Stimulated activated CD8-positive, alpha-beta memory T cell treated with anti-CD3 and anti-CD28 coated beads, Interleukin-12 subunit alpha, Interleukin-12 subunit beta, amount 100 ng/mL, for 1 hour (primary cell): Measurements from ENCODE around the gene GIMAP4.
"Not testable (repeated sequence)": the region's sequence is repeated elsewhere in the genome, so short reads cannot be mapped to it uniquely, and the experiment has no call there.

Experiments used
- DNase-seq: peaks from one replicate; pipeline ENCODE4 v3.0.0-alpha.2; 2020; ENCODE audit warnings: low read depth

Gene GIMAP4

DNA sequence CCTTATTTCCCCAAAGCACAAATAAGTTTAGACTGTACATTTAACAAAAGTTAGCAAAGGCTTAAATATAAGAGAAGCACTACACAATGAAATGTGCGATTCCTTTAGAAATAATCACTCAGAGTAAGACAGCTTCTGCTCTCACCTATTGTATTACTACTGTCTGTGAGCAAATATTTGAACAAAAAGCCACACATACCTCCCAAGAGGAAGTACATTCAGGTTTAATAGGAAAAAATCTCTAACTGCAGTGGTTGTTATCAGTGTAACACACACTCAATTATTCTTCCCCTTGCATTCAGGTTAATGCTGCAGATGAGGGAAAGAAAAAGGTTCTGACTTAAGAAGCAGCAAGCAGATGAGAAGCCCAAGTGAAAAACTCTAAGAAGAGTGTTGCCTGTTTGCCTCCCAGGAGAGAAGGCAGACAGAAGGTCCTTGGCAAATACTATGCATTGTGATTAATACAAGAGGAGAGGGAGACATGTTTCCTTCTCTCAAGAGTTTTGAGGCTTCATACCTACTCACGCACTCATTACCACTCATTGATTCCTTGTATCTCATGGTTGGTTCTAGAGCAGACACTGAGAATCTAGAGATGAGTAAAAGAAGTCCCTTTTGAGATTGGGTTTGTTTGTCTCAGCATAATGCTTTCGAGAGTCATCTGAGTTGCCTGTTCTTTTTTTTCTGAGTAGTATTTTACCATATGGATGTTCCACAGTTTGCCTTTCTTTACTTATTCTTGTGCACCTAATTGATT, 13.6 kb downstream of the GIMAP4 start:
- DNase-seq = no peak

DNA sequence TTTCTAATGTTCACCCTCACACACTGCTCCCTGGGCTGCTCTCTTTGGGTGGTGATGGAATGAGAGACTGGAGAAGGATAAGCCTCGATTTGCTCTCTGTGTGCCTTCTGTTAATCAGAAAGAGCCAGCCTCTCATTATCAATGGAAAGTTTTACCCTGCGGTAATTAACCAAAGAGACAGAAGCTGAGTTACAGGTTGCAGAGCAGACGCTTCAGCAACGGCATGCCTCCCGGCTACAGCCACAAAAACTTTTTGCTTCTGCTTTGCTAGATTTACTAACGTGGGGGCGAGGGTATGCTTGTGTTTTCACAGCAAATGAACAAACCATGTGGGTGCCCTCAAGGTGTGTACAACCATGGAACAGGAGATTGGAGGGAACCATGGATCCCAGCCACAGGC, 18.0 kb downstream of the GIMAP4 start:
- DNase-seq = no peak

DNA sequence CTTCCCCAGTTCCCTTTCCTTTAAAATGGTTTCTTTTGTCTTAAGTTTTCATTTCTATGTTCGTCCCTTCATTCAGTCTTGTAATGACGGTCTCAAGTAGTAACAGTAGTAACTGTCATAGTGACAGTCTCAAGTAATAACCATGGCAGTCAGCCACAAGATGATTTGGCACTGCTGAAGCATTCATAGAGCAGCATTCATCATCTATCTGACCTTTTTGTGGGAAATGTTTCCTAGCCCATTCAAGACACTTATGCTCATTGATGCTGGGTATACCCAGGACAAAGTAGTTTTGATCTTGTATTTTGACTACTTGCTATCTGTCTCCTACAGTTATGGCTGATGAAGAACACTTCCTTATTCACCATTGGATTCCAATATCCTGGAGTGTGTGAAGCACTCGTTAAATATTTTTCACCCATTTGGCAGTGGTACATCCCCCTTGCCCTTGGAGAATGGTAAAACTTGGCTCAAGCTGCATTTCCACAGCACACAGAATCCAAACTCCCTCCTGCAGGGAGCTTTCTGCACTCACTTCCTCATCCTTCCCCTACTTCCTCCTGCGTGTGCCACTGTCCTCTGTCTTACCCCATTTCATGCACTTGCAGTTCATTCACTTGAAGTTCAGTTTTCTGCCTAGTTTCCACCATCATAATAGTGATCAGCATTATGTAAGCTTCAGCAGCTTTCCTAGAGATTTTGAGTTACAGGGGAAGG, 19.0 kb downstream of the GIMAP4 start:
- no peak for DNase-seq

DNA sequence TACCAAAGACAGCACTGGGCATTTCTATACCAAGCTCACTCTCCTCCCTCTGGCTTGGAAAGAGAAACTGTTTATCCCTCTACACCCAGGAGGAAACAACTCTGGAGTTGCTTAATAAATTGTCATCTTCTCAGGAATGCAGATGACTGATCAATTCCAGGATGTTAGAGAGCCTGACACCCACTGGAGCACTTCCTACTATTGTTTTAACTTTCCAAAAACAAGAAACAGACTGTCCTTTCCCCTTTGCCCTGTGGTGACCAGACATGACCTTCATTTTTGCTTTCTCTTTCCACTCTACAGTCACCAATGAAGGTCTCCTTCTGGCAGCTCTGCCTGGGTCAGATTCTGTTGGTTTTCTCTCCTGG, 19.6 kb downstream of the GIMAP4 start:
- no peak for DNase-seq

DNA sequence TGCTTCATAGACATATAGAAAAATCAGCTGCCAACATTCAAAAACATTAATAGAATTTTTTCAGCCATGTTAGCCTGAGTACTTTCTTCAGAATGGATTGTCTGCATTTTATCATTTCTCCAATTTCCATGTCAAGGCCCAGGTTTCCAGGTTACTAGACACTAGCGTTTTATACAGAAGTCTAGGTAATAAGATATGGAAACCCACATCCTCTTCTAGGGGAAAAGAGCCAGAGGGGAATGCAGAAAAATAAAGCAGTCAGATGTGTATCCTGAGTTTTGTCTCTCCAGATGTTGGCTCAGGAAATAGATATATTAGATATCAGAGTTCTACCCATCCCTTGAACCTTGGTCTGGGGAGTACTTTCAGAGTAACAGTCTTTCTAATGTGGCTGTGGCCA, 20.4 kb downstream of the GIMAP4 start:
- DNase-seq = no peak

DNA sequence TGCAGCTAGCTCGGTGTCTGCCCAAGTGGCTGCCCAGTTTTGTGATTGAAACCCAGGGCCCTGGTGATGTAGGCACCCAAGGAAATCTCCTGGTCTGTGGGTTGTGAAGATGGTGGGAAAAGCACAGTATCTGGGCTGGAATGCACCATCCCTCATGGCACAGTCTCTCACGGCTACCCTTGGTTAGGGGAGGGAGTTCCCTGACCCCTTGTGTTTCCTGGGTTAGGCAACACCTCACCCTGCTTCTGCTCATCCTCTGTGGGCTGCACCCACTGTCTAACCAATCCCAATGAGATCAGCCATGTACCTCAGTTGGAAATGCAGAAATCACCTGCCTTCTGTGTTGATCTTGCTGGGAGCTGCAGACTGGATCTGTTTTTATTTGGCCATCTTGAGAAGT, 27.6 kb downstream of the GIMAP4 start:
- no peak for DNase-seq

DNA sequence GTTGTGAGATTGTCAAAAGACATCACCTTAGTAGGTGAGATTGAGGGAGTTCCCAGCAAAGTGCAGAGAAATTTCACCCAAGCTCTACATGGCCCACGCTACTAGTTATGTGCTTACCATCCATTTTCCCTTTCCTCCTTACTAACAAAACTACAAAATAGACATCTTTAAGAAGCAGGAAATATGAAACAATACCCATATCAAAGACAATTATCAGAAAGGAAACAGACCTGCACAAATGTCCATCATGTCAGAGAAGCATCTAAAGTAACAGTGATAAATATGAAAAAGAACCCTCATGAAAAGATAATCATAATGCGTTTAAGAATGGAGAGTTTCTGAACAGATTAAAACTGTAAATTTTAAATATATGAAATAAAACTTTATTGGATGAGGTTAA, 28.2 kb downstream of the GIMAP4 start:
- no peak for DNase-seq

DNA sequence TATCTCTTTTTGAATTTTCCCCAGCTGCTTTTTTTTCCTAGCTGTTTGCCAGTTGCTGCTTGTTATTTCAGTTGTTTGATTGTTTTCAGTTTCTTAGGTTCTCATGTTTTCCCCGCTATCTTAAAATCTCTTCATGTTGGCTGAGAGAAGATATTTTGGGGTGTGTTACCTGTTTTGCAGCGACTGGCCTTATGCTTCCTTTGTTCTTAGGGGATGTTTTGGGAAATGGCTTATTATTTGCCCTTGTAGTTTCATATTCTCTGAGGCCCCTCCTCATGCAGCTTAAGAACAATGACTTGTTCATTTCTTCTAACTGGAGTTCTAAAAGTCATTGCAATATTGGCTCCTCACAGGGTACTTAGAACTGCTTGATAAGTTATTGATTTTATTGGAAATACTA, 36.4 kb downstream of the GIMAP4 start:
- DNase-seq = not testable (repeated sequence)

DNA sequence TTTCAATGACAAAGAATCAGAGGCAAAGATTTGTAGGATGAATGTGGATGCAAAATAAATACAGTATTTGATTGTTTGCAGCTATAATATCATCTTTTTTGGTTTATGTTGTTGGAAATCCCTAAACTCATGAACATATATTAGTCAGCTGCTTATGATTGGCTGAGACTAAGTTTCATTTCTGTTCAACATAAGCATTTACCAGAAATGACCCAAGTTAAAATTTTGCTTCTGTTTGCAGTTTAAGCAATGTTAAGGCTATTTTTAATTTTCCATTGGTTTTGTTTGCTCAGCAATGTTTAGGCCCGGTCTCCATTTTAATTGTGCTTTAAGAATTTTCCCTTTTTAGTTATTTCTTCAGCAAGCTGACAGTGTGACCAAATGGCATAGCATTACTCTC, 43.0 kb downstream of the GIMAP4 start:
- DNase-seq = no peak

DNA sequence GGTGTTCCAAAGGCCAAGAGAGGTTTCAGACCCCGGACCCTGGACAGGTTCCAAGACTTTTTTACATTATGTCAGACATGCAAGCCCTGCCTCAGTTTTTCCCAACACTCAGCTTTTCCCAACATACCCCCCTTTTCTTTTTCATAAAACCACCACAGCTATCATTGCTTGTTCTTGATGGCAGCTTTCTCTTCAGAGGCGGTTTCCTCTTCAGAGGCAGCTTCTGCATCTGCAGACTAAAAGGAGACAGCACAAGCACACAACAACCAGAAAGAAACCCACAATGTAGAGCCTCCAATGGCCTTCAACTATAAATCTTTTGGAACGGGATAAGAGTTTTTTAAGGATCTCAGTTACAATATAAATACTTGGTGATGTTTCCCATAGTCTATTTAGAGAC, 45.7 kb downstream of the GIMAP4 start:
- no peak for DNase-seq

DNA sequence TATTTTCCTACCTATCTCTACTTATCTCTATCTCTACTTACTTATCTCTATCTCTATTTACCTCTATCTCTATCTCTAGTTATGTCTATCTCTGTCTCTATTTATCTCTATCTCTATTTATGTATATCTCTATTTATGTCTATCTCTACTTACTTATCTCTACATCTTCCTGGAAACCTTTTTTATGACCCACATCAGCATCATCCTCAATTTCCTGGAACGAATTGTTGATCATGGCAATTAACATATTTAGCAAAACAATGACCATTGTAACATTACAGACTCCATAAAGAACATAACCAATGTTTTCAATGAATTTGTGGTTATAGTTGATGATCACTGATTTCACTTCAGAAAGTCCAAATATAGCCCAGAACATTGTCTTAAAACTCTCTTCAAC, 46.7 kb downstream of the GIMAP4 start:
- no peak for DNase-seq

DNA sequence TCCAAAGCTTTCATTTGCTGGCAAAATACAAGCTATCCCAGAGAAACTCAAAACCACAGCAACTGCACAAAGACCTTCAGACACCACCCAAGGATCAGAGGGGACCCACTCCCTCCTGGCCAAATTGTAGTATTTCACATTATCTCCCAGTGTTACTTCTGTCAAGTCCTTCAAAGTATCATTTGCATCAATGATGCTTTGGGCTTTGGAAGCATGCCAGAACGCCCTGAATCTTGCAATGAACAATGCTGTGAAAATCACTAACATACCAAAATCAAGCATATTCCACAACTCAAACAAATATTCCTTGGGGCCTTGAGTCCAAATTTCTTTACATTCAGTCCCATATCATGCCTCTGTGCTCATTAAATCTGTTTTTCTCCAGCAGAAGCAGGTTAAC, 47.2 kb downstream of the GIMAP4 start:
- DNase-seq = not testable (repeated sequence)

DNA sequence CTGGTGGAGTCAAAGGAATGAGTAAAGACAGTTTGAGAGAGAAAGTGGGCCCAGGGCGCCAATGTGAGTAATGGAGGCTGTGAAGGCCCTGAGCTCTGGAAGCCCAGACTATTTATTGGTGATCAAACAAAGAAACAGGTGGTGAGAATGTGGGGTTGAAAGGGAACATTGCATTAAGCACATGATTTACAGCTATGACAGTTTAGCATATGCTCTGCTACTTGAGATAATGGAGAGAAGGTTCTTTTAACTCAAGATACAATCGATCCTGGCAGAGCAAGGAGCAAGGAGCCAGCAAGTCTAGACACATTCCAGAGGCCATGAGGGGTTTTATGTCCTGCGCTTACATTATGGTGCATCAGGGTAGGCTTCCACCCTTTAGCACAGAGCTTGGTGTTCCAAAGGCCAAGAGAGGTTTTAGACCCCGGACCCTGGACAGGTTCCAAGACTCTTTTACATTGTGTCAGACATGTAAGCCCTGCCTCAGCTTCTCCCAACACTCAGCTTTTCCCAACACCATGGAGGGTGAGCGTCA, 48.1 kb downstream of the GIMAP4 start:
- not testable (repeated sequence) for DNase-seq

DNA sequence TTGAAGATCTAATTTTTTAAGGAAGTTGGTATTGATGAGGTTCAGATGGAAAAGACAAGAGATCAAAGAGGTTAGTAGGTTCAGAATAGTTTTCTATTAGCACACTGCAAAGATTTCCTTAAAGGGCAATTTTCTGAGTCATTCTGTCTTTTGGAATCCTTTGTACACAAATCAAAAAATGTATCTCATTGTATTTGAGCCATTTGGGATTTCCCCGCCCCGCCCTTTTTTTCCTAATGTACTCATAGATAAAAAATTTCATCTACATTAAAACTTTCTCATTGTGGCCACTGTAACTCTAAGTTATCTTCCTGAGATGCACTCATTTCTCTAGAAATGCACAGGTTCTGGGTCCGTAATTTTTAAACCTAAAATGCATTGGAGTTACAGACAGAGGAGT, 52.9 kb downstream of the GIMAP4 start:
- no peak for DNase-seq

DNA sequence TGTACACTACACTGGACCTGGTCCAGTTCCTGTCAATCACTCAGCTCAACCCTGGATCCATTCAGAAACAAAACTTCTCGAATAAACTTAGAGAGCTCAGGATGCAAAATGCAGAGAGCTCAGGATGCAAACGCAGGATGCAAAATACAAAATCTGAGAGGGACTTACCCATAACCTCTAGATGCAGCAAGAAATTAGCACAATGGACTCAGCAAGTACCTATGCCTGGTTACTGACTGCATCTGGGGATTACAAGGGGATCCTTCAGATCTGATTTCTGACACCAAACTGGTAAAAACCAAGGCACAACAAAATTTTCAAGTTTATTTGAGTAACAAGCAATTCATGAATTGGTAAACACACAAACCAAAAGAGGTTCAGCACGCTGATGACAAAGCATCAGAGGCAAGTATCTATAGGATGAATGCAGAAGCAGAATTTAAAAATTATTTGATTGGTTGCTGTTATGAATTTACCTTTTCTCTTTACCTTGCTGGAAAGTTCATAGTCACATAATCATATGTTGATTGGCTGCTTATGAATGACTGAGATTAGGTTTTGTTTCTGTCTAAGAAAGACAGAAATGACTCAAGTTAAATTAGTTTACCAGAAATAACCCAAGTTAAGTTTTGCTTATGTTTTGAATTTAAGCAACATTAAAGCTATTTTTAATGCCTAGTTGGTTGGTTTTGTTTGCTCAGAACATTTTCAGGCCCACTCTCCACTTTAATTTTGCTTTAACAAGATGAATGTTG, 53.6 kb downstream of the GIMAP4 start:
- no peak for DNase-seq

DNA sequence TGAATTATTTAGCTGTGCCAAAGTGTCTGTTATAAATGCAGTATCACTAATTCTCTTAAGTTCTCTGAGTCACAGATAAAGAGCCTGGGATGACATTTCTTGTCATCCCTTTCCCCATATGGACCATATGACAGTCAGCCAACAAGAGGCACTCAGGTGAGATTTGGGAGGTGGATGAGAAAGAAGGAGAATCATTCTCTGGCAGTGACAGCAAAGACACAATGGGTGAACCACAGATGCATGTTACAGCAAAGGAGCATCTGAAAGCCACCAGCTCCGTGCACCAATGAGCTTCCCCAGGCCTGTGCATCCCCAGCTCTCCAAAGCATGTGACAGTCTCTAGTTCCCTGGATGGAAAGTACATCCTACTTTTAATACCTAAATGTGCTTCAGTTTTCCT, 54.2 kb downstream of the GIMAP4 start:
- no peak for DNase-seq
